Measurements from ENCODE around the gene IFI35.

Gene IFI35

GRCh38 chr17:43024407-43025289, 18.1 kb downstream of the IFI35 start, which contains the start of gene RND2:
Gene RND2 (plus strand): TSS chr17:43025231. CDS start chr17:43025348, 117 bp downstream.
- peak; percentile 77 for ATAC-seq

DNA sequence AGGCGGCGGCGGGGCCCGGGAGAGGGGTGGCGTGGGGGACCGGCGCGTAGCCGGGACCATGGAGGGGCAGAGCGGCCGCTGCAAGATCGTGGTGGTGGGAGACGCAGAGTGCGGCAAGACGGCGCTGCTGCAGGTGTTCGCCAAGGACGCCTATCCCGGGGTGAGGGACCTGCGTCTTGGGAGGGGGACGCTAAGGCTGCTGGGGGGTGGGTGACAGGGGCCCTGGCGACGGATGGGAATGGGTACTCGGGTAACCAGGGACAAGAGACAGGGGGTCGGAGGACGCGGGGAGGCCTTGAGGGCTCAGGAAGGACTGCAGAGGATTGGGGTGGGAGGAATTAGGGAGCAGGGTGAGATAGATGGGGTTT, 18.7 kb downstream of the IFI35 start:
- TF ChIP-seq ZC3H10 (CRISPR knock-in tag; IDR thresholded peaks at IDR 0.05) (no peak), ZFP3 (CRISPR knock-in tag; IDR thresholded peaks at IDR 0.05) (no peak), ZNF565 (CRISPR knock-in tag; conservative IDR thresholded peaks at IDR 0.05; ENCODE audit: low read depth) (no peak), SNAI2 (CRISPR knock-in tag; IDR thresholded peaks at IDR 0.05) (no peak)
- ATAC-seq, result no peak

More at GRCh38 chr17:43024407-43025289, 18.1 kb downstream of the IFI35 start, which contains the start of gene RND2:
- TF ChIP-seq ZNF70 (CRISPR knock-in tag; IDR thresholded peaks at IDR 0.05) (no peak), OSR1 (CRISPR knock-in tag; IDR thresholded peaks at IDR 0.05) (no peak), ISL1 (CRISPR knock-in tag; IDR thresholded peaks at IDR 0.05) (no peak), ARNTL (CRISPR knock-in tag; IDR thresholded peaks at IDR 0.05; ENCODE audit: borderline replicate concordance, low read depth) (no peak), TSHZ2 (CRISPR knock-in tag; IDR thresholded peaks at IDR 0.05) (no peak), TOX (CRISPR knock-in tag; IDR thresholded peaks at IDR 0.05; ENCODE audit: borderline replicate concordance) (no peak), RARB (CRISPR knock-in tag; IDR thresholded peaks at IDR 0.05) (no peak), ZFP3 (CRISPR knock-in tag; IDR thresholded peaks at IDR 0.05) (no peak), CSRNP3 (CRISPR knock-in tag; IDR thresholded peaks at IDR 0.05) (no peak), ZNF8 (CRISPR knock-in tag; IDR thresholded peaks at IDR 0.05) (no peak), ZNF565 (CRISPR knock-in tag; conservative IDR thresholded peaks at IDR 0.05; ENCODE audit: low read depth) (no peak), PPARA (CRISPR knock-in tag; IDR thresholded peaks at IDR 0.05; ENCODE audit: borderline replicate concordance) (no peak), ESRRG (CRISPR knock-in tag; IDR thresholded peaks at IDR 0.05) (no peak), SNAI2 (CRISPR knock-in tag; IDR thresholded peaks at IDR 0.05) (no peak)
- TF ChIP-seq, protein P1, sequence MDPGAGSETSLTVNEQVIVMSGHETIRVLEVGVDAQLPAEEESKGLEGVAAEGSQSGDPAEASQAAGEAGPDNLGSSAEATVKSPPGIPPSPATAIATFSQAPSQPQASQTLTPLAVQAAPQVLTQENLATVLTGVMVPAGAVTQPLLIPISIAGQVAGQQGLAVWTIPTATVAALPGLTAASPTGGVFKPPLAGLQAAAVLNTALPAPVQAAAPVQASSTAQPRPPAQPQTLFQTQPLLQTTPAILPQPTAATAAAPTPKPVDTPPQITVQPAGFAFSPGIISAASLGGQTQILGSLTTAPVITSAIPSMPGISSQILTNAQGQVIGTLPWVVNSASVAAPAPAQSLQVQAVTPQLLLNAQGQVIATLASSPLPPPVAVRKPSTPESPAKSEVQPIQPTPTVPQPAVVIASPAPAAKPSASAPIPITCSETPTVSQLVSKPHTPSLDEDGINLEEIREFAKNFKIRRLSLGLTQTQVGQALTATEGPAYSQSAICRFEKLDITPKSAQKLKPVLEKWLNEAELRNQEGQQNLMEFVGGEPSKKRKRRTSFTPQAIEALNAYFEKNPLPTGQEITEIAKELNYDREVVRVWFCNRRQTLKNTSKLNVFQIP (CRISPR knock-in tag; IDR thresholded peaks at IDR 0.05; ENCODE audit: borderline replicate concordance, low read depth), result no peak
- TF ChIP-seq, protein P2, sequence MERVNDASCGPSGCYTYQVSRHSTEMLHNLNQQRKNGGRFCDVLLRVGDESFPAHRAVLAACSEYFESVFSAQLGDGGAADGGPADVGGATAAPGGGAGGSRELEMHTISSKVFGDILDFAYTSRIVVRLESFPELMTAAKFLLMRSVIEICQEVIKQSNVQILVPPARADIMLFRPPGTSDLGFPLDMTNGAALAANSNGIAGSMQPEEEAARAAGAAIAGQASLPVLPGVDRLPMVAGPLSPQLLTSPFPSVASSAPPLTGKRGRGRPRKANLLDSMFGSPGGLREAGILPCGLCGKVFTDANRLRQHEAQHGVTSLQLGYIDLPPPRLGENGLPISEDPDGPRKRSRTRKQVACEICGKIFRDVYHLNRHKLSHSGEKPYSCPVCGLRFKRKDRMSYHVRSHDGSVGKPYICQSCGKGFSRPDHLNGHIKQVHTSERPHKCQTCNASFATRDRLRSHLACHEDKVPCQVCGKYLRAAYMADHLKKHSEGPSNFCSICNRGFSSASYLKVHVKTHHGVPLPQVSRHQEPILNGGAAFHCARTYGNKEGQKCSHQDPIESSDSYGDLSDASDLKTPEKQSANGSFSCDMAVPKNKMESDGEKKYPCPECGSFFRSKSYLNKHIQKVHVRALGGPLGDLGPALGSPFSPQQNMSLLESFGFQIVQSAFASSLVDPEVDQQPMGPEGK (CRISPR knock-in tag; IDR thresholded peaks at IDR 0.05; ENCODE audit: borderline replicate concordance), result no peak

- no peak for ATAC-seq
- TF ChIP-seq ARNTL (CRISPR knock-in tag; IDR thresholded peaks at IDR 0.05; ENCODE audit: borderline replicate concordance, low read depth) (no peak), CSDC2 (CRISPR knock-in tag; IDR thresholded peaks at IDR 0.05) (no peak), ZFP30 (CRISPR knock-in tag; IDR thresholded peaks at IDR 0.05) (no peak), ZNF70 (CRISPR knock-in tag; IDR thresholded peaks at IDR 0.05) (no peak), ESRRG (CRISPR knock-in tag; IDR thresholded peaks at IDR 0.05) (no peak)
Observed at GRCh38 chr17:43025766-43026537, 19.4 kb downstream of the IFI35 start.

Measured in SK-N-SH treated with all-trans-retinoic acid at 6 μM for 48 hours (cell line).